Astrocyte of the cerebellum (primary cell): Measurements from ENCODE around the gene CCDC92.

ENCODE experiments used
- DNase-seq: peaks from one replicate; pipeline ENCODE4 v3.0.0-alpha.2; 2011; ENCODE audit warnings: low read depth
- H3K4me3 ChIP-seq: 2 replicates; pipeline ENCODE4 v1.5.1; 2011; ENCODE audit warnings: mild to moderate bottlenecking, low read depth, low read length, moderate library complexity
- CTCF ChIP-seq: IDR thresholded peaks from 2 replicates; pipeline ENCODE4 v1.5.1; 2012; ENCODE audit warnings: low read length, low read depth, moderate library complexity, mild to moderate bottlenecking; ENCODE audit errors: missing control alignments
- in situ Hi-C: cut with HindIII; loops from 2 replicates; pipeline ENCODE4 v1.10.0; 2017; ENCODE audit warnings: low sequenced_read_pairs

The CCDC92 gene

GRCh38 chr12:123910761-123911193, 61.9 kb downstream of the CCDC92 start:
- in situ Hi-C loops, result loop anchor here (5.0 kb wide), 1 partner anchor 48 kb away; no protein-coding TSS in a partner anchor
- no peak for DNase-seq
- no peak for TF ChIP-seq CTCF
- no peak overlapping the region for H3K4me3 ChIP-seq

GRCh38 chr12:123910057-123910456, 62.6 kb downstream of the CCDC92 start:
- no peak overlapping the region for H3K4me3 ChIP-seq
- no peak for DNase-seq
- in situ Hi-C loops, result loop anchor here (5.0 kb wide), 1 partner anchor 48 kb away; no protein-coding TSS in a partner anchor
- no peak for TF ChIP-seq CTCF

GRCh38 chr12:123908884-123909725, 63.5 kb downstream of the CCDC92 start:
- no peak overlapping the region for H3K4me3 ChIP-seq
- DNase-seq, result no peak
- no peak for TF ChIP-seq CTCF
- in situ Hi-C loops, result loop anchor here (10.0 kb wide), 1 partner anchor 194 kb away; the partner anchor contains the start of gene ATP6V0A2

GRCh38 chr12:123907726-123908476, 64.7 kb downstream of the CCDC92 start:
- in situ Hi-C loops, result loop anchor here (10.0 kb wide), 1 partner anchor 193 kb away; the partner anchor contains the start of gene ATP6V0A2
- no peak overlapping the region for H3K4me3 ChIP-seq
- TF ChIP-seq CTCF, result no peak
- no peak for DNase-seq

- TF ChIP-seq CTCF, result no peak
- in situ Hi-C loops, result loop anchor here (10.0 kb wide), 1 partner anchor 192 kb away; the partner anchor contains the start of gene ATP6V0A2
- no peak overlapping the region for H3K4me3 ChIP-seq
- DNase-seq, result no peak
Observed at GRCh38 chr12:123906711-123907420, 65.8 kb downstream of the CCDC92 start.
